ENCODE measurements around the gene OLAH.

DNA sequence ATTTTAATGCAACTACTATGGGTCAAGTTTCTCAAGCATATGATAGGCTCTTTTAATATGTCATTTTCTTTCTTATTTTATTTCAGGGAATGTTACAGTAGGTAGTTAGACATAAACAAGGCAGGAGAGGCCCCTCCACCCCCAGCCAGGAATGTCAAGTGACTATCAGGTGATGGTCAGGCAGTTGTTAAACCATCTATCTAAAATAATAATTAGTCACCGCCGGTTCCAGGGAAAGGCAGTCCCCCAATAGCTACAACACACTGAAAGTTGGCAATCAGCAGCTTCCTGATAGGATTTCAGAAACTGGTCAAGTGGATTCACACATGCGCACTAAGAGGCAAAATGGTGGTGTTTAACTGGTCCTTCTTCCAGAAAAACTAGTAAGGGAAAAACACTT lies 9.3 kb downstream of the OLAH start:
- TF ChIP-seq, protein P1, sequence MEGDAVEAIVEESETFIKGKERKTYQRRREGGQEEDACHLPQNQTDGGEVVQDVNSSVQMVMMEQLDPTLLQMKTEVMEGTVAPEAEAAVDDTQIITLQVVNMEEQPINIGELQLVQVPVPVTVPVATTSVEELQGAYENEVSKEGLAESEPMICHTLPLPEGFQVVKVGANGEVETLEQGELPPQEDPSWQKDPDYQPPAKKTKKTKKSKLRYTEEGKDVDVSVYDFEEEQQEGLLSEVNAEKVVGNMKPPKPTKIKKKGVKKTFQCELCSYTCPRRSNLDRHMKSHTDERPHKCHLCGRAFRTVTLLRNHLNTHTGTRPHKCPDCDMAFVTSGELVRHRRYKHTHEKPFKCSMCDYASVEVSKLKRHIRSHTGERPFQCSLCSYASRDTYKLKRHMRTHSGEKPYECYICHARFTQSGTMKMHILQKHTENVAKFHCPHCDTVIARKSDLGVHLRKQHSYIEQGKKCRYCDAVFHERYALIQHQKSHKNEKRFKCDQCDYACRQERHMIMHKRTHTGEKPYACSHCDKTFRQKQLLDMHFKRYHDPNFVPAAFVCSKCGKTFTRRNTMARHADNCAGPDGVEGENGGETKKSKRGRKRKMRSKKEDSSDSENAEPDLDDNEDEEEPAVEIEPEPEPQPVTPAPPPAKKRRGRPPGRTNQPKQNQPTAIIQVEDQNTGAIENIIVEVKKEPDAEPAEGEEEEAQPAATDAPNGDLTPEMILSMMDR (IDR thresholded peaks at IDR 0.05; ENCODE audit: poor library complexity): no peak
- TF ChIP-seq EZH2 (IDR thresholded peaks at IDR 0.05; ENCODE audit: borderline replicate concordance) (no peak), EZH2phosphoT487 (IDR thresholded peaks at IDR 0.05; ENCODE audit: low read depth, severe bottlenecking, unreplicated experiment) (no peak)
